Testis (tissue), 2 donors: Measurements from ENCODE around the gene MCTP1.

ENCODE experiments used
- CTCF ChIP-seq, 3 experiments: fragments of 450-650 bp in 2 of 3; fragments of 200-600 bp in 1 of 3; sonication (generic) in 1 of 3; IDR thresholded peaks; one replicate each; pipeline ENCODE4 v1.5.1; 2016 to 2019; ENCODE audit warnings: antibody characterized with exemption in 3 of 3, mild to moderate bottlenecking in 2 of 3, moderate library complexity in 1 of 3
- POLR2A ChIP-seq: fragments of 450-650 bp; IDR thresholded peaks from one replicate; pipeline ENCODE4 v1.6.1; 2017; ENCODE audit warnings: antibody characterized with exemption, mild to moderate bottlenecking, moderate library complexity

GRCh38 chr5:95105638-95106037, 179.3 kb downstream of the MCTP1 start:
- no peak for TF ChIP-seq CTCF (IDR thresholded peaks at IDR 0.05)
- TF ChIP-seq POLR2A = no peak
